Measurements from ENCODE around the gene NKD1.

DNA sequence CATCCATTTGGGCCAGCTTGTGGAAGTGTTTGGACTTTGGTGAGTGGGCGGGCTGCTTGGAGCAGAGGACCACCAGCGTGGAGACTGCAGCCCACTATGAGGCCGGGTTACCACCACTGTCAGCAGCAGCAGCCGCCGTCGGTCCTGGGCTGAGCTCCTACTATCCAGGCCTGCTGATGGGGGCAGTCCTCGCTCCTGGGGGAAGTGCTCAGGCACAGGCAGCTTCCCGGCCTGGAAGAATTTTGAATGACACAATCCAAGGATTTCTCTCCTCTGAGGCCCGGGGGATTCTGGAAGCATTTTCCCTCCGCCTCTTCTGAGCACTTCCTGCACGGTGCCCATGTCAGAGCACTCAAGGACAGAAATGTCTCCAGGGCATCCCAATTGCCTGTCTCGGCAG, 139.9 kb downstream of the NKD1 start:
- TF ChIP-seq, protein P1, sequence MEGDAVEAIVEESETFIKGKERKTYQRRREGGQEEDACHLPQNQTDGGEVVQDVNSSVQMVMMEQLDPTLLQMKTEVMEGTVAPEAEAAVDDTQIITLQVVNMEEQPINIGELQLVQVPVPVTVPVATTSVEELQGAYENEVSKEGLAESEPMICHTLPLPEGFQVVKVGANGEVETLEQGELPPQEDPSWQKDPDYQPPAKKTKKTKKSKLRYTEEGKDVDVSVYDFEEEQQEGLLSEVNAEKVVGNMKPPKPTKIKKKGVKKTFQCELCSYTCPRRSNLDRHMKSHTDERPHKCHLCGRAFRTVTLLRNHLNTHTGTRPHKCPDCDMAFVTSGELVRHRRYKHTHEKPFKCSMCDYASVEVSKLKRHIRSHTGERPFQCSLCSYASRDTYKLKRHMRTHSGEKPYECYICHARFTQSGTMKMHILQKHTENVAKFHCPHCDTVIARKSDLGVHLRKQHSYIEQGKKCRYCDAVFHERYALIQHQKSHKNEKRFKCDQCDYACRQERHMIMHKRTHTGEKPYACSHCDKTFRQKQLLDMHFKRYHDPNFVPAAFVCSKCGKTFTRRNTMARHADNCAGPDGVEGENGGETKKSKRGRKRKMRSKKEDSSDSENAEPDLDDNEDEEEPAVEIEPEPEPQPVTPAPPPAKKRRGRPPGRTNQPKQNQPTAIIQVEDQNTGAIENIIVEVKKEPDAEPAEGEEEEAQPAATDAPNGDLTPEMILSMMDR (IDR thresholded peaks at IDR 0.05; ENCODE audit: low read length), result no peak
- no peak for TF ChIP-seq EZH2 (optimal IDR thresholded peaks at IDR 0.05; ENCODE audit: low read depth, low read length)

Measured in MM.1S (cell line).